Islet precursor cell (in vitro differentiated cells): ENCODE measurements around the gene NEU4.
A peak's percentile ranks its signal among the peaks of the same experiment; 100 is the strongest.
"Not testable (repeated sequence)": the region's sequence is repeated elsewhere in the genome, so short reads cannot be mapped to it uniquely, and the experiment has no call there.

ENCODE experiments used
- DNase-seq: peaks from one replicate; pipeline ENCODE4 v3.0.0-alpha.2; 2018

NEU4 gene, protein sequence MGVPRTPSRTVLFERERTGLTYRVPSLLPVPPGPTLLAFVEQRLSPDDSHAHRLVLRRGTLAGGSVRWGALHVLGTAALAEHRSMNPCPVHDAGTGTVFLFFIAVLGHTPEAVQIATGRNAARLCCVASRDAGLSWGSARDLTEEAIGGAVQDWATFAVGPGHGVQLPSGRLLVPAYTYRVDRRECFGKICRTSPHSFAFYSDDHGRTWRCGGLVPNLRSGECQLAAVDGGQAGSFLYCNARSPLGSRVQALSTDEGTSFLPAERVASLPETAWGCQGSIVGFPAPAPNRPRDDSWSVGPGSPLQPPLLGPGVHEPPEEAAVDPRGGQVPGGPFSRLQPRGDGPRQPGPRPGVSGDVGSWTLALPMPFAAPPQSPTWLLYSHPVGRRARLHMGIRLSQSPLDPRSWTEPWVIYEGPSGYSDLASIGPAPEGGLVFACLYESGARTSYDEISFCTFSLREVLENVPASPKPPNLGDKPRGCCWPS

GRCh38 chr2:241808721-241809382 is at the start of gene NEU4:
NEU4 (plus strand) TSS chr2:241809193; CDS start chr2:241814485, 5,292 bp downstream.
- peak; percentile 58 for DNase-seq

DNA sequence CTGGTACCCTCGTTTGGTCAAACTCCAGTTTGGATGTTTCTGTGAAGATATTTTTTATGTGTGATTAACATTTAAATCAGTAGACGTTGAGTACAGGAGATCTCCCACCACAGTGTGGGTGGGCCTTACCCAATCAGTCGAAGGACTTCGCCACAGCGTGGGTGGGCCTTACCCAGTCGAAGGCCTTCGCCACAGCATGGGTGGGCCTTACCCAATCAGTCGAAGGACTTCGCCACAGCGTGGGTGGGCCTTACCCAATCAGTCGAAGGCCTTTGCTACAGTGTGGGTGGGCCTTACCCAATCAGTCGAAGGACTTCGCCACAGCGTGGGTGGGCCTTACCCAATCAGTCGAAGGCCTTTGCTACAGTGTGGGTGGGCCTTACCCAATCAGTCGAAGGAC is 49.1 kb upstream of the NEU4 start:
- not testable (repeated sequence) for DNase-seq

GRCh38 chr2:241760301-241760771 is 48.7 kb upstream of the NEU4 start:
- no peak for DNase-seq

DNA sequence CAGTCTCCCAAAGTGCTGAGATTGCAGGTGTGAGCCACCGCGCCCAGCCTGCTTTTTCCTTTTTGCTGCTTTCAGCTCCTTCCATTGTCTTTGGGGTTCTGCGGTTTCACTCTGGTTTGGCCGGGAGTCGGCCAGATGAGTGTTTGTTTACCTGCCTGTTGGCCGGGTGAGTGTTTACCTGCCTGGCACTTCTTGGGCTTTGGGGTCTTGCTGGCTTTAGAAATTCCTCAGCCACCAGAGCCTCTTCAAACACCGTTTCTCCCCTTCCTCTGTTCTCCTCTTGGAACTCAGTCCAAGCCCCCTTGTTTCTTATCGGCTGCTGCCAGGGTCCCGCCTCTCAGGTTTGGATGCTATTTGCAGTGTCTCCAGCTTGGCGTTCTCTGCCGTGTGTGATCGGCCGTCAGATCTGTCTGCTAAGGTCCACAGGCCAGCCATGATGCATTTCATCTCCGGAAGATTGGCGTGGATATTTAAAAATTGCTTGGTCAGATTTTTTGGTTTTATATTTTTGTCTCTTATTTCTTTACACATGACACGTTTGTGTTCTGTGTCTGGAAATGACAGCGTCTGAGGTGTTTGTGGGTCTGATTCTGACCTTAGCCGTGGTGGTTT is 46.6 kb upstream of the NEU4 start:
- peak; percentile 51 for DNase-seq

GRCh38 chr2:241762933-241763369 is 46.0 kb upstream of the NEU4 start:
- no peak for DNase-seq

DNA sequence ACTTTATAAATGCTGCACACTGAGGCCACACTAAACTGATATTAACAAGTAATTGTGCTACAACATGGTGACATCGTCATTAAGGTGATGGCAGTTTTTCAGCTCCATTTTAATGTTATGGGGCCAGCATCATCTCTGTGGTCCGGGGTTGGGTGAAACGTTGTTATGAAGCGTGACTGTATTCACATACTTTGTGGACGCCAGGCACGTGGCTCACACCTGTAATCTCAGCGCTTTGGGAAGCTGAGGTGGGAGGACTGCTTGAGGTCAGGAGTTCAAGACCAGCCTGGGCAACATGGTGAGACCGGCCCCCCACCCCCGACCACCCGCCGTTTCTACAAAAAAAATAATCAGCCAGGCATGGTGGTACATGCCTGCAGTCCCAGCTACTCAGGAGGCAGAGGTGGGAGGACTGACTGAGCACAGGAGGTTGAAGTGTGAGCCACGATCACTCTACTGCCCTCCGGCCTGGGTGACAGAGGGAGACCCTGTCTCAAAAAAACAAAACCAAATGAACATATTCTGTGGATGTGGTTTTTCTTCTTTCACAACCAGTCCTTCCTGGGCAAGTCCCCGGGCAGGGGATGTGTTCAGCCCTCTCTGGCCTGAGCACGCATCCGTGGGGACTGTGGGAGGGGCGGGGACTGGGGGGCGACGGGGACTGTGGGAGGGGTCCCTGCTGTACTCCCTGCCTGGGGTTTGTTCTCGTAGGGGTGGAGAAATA is 45.3 kb upstream of the NEU4 start:
- no peak for DNase-seq

- DNase-seq, result peak; percentile 81
Measured at GRCh38 chr2:241764275-241765241, 44.4 kb upstream of the NEU4 start.

- peak; percentile 54 for DNase-seq
Measured at GRCh38 chr2:241767464-241768250, 41.3 kb upstream of the NEU4 start.

DNA sequence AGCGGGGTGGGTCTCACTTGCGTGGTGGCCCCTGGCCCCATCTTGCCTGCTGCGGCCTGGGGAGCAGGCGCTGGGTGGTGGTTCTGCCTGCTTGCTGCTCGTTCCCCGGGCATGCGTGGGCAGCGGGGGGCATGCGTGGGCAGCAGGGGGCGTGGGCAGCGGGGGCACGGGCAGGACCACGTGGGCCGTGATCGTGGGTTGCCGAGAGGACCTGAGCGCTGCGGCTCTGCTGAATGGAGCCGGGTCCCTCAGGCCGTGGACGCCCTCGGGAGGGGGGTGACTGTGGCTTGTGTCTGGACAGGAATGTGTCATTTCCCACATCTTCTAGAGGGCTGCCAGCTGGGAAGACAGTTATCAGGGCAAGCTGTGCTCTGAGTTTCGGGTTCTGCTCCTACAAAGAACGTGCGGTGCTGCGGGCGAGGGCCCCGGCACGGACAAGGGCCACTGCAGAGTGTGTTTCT is 40.7 kb upstream of the NEU4 start:
- DNase-seq, result peak; percentile 51

DNA sequence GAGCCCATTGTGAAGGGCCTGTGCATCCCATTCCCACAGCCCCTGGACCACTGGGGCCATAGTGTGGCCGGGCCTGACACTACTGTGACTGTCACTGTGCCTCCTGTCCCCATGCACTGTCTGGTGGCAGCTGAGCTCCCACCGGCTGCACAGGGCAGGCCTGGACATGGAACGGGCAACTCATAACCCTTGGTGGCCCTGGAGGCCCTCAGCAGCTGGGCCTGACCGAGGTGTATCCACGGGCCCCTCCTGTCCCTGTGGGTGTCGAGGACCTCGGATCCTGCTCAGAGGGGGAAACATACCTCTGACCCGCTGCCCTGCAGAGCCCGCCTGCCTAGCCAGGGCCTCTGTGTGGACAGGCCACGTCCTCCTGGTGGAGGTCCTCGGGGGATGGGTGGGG is 40.1 kb upstream of the NEU4 start:
- DNase-seq, result peak; percentile 46

DNA sequence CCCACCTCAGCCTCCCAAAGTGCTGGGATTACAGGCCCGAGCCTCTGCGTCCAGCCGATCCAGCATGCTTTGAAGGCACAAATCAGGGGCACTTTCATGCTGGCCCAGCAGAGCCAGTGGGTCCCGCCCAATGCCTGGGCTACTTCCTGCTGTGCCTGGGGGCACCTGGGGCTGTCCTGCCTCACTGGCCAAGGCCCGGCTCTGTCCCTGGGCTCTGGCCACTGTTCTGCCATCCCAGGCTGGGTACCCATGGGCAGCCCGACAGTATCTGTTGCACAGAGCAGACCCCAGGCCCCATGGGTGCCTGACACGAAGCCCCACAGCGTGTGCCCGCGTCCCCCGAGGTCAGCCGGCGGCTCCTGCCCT is 39.2 kb upstream of the NEU4 start:
- DNase-seq, result peak; percentile 45

DNA sequence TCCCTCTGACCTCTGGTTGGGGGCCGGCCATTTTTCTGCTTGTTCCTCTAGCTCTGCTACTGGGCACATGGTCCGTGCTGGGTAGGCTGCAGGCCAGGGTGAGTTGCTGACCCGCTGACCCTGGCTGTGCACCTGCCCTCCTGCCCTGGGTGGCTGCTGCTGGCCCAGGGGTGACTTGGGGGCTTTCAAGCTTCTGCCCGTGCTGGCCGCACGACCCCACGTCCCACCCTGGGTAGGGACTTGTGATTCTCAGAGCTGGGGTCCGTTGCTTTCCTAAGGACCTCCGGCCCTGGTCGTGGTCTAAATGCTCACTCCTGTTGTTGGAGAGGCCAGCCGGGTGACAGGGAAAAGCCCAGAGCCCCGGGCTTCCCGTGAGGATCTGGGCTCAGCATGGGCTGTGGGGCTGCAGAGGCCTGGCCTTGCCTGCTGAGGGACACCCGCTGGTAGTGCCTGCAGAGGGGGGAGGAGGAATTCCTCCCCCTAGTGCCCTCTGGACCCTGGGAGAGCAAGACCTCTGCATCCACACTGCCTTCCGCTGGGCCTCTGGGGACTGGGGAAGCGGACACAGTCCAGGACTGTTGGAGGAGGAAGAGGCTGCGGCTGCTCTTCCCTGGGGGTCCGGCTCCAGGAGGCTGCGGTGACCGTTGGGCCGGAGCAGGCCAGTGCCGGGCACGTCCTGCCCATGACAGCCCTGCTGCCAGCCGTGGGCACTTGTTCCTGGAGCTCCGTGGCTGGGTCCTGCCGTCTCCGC is 38.6 kb upstream of the NEU4 start:
- peak; percentile 56 for DNase-seq

DNA sequence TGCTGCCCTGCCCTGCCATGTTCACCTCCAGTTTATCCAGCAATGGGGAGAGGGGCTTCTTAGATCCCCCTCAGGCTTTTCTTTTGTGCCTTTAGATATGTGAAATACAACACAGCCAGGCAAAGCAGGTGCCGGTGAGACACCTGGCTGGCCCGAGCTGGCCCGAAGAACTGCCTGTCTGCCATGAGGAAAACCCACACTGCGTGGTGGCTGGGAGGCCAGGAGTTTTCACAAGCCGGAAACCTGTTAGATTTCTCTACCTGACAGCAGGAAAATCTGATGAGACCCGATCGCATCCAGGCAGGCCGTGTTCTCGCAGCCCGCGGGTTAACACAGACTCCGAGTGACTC is 38.1 kb upstream of the NEU4 start:
- DNase-seq, result no peak

DNA sequence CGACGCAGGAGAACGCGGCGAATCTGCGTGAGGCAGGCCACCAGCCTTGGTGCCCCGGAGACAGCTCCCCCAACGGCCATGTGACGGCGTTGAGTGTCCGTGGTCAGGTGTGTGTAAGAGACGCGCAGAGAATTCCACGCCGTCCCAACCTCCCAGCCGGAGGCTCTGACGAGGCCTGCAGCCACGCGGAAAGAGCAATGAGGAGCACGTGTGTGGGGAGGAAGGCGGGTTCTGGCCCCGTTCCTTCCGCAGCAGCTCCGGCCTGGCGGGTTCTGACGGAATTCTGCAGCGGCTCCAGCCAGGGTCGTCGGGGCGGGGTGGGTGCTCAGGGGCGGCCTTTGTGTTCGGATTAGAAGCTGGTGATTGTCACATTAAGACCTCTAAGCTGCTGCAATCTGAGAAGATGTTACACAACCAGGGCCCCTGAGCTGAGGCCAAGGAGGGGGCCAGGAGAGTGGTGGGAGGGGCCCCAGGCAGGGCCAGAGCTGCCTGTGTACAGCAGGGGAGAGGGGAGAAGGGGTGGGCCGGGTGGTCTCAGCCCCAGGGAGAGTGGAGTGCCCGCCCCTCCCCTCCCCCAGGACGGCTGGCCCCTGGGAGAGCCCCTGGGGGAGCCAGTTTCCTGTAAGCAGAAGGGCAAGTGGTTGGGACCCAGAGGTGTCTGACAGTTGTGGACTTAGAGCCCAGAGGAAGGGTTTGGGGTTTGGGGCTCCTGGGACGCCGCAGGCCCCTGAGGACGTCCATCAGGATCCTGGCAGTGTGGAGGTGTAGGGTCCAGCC is 37.5 kb upstream of the NEU4 start:
- peak; percentile 53 for DNase-seq

DNA sequence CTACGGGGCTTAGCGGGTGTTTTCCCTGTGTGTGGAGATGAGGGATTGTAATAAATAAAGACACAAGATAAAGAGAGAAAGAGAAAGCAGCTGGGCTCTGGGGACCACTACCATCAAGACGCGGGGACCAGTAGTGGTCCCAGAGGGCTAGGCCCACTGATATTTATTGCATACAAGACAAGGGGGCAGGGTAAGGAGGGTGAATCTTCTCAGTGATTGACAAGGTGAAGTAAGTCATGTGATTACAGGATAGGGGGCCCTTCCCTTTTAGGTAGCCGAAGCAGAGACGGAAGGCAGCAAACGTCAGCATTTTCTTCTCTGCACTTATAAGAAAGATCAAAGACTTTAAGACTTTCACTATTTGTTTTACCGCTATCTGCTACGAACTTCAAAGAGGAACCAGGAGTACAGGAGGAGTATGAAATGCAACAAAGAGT is 36.9 kb upstream of the NEU4 start:
- DNase-seq, result no peak

DNA sequence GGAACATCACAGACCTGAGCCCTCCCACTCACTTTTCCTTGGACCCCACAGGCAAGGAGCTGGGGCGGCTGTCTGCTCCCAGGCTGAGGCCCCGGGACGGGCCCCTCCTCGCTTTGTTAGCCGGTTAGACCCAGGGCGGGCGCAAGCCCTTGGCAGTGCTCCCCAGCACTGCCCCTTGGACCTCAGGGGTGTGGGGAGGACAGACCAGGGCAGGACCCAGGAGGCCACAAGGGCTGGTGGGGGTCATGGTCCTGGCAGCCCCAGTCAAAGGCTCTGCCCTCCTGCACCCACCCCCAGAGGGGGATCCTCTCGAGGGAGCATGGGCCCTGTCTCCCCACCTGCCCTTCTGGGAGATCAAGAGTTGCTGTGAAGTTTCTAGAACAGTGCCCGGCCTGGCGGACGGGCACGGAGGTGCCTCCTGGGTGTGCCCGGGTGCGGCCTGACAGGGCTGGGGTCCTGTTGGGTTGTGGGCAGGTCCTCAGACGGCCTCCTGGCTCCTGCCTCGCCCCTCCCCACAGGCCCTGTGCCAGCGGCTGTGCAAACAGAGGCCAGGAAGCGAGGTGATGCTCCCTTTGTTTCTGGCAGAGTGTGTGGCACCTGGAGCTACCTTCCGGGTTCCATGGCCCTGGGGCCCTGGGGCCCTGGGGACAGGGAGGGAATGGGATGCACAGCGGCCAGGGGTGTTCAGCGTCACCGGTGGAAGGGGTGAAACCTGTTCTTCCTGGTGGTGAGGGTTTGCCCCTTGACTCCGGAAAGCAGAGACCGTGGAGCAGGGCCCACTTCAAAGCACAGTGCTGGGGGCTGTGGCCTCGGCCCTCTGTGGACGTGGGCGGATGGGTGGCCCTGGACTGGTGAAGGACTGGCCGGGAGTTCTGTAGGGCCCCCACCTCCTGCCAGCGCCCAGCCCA is 35.2 kb upstream of the NEU4 start:
- no peak for DNase-seq

- peak; percentile 49 for DNase-seq
Measured at GRCh38 chr2:241774419-241775222, 34.4 kb upstream of the NEU4 start.
